Umbilical cord (tissue), 2 donors: ENCODE data around the gene PCSK6. TPM values are rescaled to one million over a fixed set of nuclear protein-coding genes. Genes with fewer than 3 reads are reported as not detected.
"Not testable (repeated sequence)": the region's sequence is repeated elsewhere in the genome, so short reads cannot be mapped to it uniquely, and the experiment has no call there.

ENCODE experiments used
- DNase-seq: peaks from one replicate; pipeline ENCODE4 v3.0.0-alpha.2; 2015; ENCODE audit warnings: low spot score
- total RNA-seq: library from RNA; depleted of rRNA; stranded (reverse); fragments of >200 nt; gene quantifications from one replicate; pipeline ENCODE4 v1.2.3, GENCODE V29; 2014; ENCODE audit warnings: low replicate concordance; ENCODE audit not compliant: insufficient read depth

Gene PCSK6
- total RNA-seq, 1 donor from 2014 or later, result 22.6 TPM

GRCh38 chr15:101432982-101433381 is 56.5 kb downstream of the PCSK6 start:
- no peak for DNase-seq

- no peak for DNase-seq
Measured at GRCh38 chr15:101431748-101432147, 57.8 kb downstream of the PCSK6 start.

- DNase-seq, result no peak
Measured at GRCh38 chr15:101431301-101431700, 58.2 kb downstream of the PCSK6 start.

- no peak for DNase-seq
Measured at GRCh38 chr15:101429646-101430045, 59.9 kb downstream of the PCSK6 start.

GRCh38 chr15:101429191-101429590 is 60.3 kb downstream of the PCSK6 start:
- no peak for DNase-seq

- DNase-seq, result no peak
Measured at GRCh38 chr15:101428758-101429157, 60.7 kb downstream of the PCSK6 start.

GRCh38 chr15:101427606-101428487 is 61.7 kb downstream of the PCSK6 start:
- DNase-seq, result no peak

- DNase-seq, result no peak
Measured at GRCh38 chr15:101426761-101427333, 62.7 kb downstream of the PCSK6 start.

- DNase-seq, result no peak
Measured at GRCh38 chr15:101425787-101426365, 63.6 kb downstream of the PCSK6 start.

GRCh38 chr15:101424984-101425383 is 64.5 kb downstream of the PCSK6 start:
- DNase-seq, result no peak

- DNase-seq, result no peak
Measured at GRCh38 chr15:101420232-101420631, 69.3 kb downstream of the PCSK6 start.

- not testable (repeated sequence) for DNase-seq
Measured at GRCh38 chr15:101416475-101416874, 73.0 kb downstream of the PCSK6 start.

- no peak for DNase-seq
Measured at GRCh38 chr15:101413239-101413638, 76.3 kb downstream of the PCSK6 start.

GRCh38 chr15:101411581-101411980 is 77.9 kb downstream of the PCSK6 start:
- DNase-seq, result no peak

- DNase-seq, result no peak
Measured at GRCh38 chr15:101411085-101411484, 78.4 kb downstream of the PCSK6 start.

GRCh38 chr15:101410612-101411011 is 78.9 kb downstream of the PCSK6 start:
- DNase-seq, result no peak

- DNase-seq, result no peak
Measured at GRCh38 chr15:101409621-101410020, 79.9 kb downstream of the PCSK6 start.

GRCh38 chr15:101407966-101408775 is 81.3 kb downstream of the PCSK6 start:
- no peak for DNase-seq

GRCh38 chr15:101407439-101407838 is 82.1 kb downstream of the PCSK6 start:
- DNase-seq, result no peak

- DNase-seq, result no peak
Measured at GRCh38 chr15:101406526-101407195, 82.8 kb downstream of the PCSK6 start.

- DNase-seq, result no peak
Measured at GRCh38 chr15:101406036-101406435, 83.5 kb downstream of the PCSK6 start.
